ENCODE measurements around the gene CDO1. TPM values are rescaled to one million over a fixed set of nuclear protein-coding genes. Genes with fewer than 3 reads are reported as not detected.

CDO1 gene
- total and polyA plus RNA-seq, 9 of the 15 experiments (the other 6 are each of a cell fraction or from before 2014, with no cell fraction given): 0.16 to 0.22 TPM; not detected in 7

- TF ChIP-seq, protein P1, sequence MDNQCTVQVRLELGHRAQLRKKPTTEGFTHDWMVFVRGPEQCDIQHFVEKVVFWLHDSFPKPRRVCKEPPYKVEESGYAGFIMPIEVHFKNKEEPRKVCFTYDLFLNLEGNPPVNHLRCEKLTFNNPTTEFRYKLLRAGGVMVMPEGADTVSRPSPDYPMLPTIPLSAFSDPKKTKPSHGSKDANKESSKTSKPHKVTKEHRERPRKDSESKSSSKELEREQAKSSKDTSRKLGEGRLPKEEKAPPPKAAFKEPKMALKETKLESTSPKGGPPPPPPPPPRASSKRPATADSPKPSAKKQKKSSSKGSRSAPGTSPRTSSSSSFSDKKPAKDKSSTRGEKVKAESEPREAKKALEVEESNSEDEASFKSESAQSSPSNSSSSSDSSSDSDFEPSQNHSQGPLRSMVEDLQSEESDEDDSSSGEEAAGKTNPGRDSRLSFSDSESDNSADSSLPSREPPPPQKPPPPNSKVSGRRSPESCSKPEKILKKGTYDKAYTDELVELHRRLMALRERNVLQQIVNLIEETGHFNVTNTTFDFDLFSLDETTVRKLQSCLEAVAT (IDR thresholded peaks at IDR 0.05): no peak
- TF ChIP-seq POLR2B (IDR thresholded peaks at IDR 0.05; ENCODE audit: low read depth, partially characterized antibody) (peak; percentile 77), ETV5 (CRISPR knock-in tag; IDR thresholded peaks at IDR 0.05; ENCODE audit: low read depth) (peak; percentile 88), ZC3H4 (CRISPR knock-in tag; IDR thresholded peaks at IDR 0.05; ENCODE audit: borderline replicate concordance) (no peak), BACH1 (tag; IDR thresholded peaks at IDR 0.05) (no peak), HDAC1 (IDR thresholded peaks at IDR 0.05) (peak in 1 of 2 experiments; percentile 59; a peak in 2 of 4 replicates), HMG20B (CRISPR knock-in tag; IDR thresholded peaks at IDR 0.05) (no peak), TFAM (CRISPR knock-in tag; conservative IDR thresholded peaks at IDR 0.05) (no peak), THRA (IDR thresholded peaks at IDR 0.05) (no peak), KHSRP (IDR thresholded peaks at IDR 0.05) (no peak), IRF1 (CRISPR knock-in tag; IDR thresholded peaks at IDR 0.05; ENCODE audit: borderline replicate concordance) (no peak; the same call in 1 of the 2 replicates), DDX20 (tag; IDR thresholded peaks at IDR 0.05; ENCODE audit: low read depth) (no peak), PRMT5 (CRISPR knock-in tag; IDR thresholded peaks at IDR 0.05) (no peak), TFAP4 (CRISPR knock-in tag; IDR thresholded peaks at IDR 0.05; ENCODE audit: borderline replicate concordance) (peak; percentile 31; the same call in 1 of the 2 replicates)
- TF ChIP-seq, protein P2, sequence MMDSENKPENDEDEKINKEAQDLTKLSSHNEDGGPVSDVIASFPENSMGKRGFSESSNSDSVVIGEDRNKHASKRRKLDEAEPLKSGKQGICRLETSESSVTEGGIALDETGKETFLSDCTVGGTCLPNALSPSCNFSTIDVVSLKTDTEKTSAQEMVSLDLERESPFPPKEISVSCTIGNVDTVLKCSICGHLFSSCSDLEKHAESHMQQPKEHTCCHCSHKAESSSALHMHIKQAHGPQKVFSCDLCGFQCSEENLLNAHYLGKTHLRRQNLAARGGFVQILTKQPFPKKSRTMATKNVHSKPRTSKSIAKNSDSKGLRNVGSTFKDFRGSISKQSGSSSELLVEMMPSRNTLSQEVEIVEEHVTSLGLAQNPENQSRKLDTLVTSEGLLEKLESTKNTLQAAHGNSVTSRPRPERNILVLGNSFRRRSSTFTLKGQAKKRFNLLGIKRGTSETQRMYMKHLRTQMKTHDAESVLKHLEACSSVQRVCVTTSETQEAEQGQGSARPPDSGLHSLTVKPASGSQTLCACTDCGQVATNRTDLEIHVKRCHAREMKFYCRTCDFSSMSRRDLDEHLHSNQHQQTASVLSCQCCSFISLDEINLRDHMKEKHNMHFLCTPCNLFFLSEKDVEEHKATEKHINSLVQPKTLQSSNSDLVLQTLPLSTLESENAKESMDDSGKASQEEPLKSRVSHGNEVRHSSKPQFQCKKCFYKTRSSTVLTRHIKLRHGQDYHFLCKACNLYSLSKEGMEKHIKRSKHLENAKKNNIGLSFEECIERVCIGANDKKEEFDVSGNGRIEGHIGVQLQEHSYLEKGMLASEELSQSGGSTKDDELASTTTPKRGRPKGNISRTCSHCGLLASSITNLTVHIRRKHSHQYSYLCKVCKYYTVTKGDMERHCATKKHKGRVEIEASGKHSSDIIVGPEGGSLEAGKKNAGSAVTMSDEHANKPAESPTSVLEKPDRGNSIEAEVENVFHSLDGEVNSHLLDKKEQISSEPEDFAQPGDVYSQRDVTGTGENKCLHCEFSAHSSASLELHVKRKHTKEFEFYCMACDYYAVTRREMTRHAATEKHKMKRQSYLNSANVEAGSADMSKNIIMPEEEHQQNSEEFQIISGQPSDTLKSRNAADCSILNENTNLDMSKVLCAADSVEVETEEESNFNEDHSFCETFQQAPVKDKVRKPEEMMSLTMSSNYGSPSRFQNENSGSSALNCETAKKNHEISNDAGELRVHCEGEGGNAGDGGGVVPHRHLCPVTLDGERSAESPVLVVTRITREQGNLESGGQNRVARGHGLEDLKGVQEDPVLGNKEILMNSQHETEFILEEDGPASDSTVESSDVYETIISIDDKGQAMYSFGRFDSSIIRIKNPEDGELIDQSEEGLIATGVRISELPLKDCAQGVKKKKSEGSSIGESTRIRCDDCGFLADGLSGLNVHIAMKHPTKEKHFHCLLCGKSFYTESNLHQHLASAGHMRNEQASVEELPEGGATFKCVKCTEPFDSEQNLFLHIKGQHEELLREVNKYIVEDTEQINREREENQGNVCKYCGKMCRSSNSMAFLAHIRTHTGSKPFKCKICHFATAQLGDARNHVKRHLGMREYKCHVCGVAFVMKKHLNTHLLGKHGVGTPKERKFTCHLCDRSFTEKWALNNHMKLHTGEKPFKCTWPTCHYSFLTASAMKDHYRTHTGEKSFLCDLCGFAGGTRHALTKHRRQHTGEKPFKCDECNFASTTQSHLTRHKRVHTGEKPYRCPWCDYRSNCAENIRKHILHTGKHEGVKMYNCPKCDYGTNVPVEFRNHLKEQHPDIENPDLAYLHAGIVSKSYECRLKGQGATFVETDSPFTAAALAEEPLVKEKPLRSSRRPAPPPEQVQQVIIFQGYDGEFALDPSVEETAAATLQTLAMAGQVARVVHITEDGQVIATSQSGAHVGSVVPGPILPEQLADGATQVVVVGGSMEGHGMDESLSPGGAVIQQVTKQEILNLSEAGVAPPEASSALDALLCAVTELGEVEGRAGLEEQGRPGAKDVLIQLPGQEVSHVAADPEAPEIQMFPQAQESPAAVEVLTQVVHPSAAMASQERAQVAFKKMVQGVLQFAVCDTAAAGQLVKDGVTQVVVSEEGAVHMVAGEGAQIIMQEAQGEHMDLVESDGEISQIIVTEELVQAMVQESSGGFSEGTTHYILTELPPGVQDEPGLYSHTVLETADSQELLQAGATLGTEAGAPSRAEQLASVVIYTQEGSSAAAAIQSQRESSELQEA (IDR thresholded peaks at IDR 0.05; ENCODE audit: low read depth): no peak
Observed at GRCh38 chr5:115841382-115842088, 25.1 kb upstream of the CDO1 start, which contains the start of the genes AP3S1 and ATG12 (continued).
